Type B pancreatic cell (in vitro differentiated cells): ENCODE results near the gene NOP53. TPM values are rescaled to one million over a fixed set of nuclear protein-coding genes. Genes with fewer than 3 reads are reported as not detected.
"Not testable (repeated sequence)": the region's sequence is repeated elsewhere in the genome, so short reads cannot be mapped to it uniquely, and the experiment has no call there.

ENCODE experiments used
- DNase-seq: peaks from one replicate; pipeline ENCODE4 v3.0.0; 2021; ENCODE audit warnings: mixed read lengths; ENCODE audit not compliant: unreplicated experiment; ENCODE audit errors: extremely low spot score
- H3K27ac Mint-ChIP-seq: 2 replicates; pipeline ENCODE4 v1.8.0; 2021; ENCODE audit warnings: mild to moderate bottlenecking, mixed read lengths
- H3K27me3 Mint-ChIP-seq: 2 replicates; pipeline ENCODE4 v1.8.0; 2021; ENCODE audit warnings: mixed read lengths
- H3K36me3 Mint-ChIP-seq: 2 replicates; pipeline ENCODE4 v1.8.0; 2021; ENCODE audit warnings: mixed read lengths
- H3K4me1 Mint-ChIP-seq: one replicate; pipeline ENCODE4 v1.8.0; 2021; ENCODE audit warnings: mixed read lengths; ENCODE audit not compliant: unreplicated experiment
- H3K4me3 Mint-ChIP-seq: 2 replicates; pipeline ENCODE4 v1.8.0; 2021; ENCODE audit warnings: mild to moderate bottlenecking, mixed read lengths
- H3K9me3 Mint-ChIP-seq: 2 replicates; pipeline ENCODE4 v1.8.0; 2021; ENCODE audit warnings: mixed read lengths
- CTCF ChIP-seq: fragments of 200-600 bp; sonication (generic); conservative IDR thresholded peaks from 2 replicates; pipeline ENCODE4 v1.5.0; 2021; ENCODE audit warnings: antibody characterized with exemption, mild to moderate bottlenecking
- total RNA-seq: library from RNA; stranded (reverse); gene quantifications from 2 replicates; pipeline ENCODE4 v1.2.1, GENCODE V29; 2021; ENCODE audit warnings: low replicate concordance

Gene NOP53
- total RNA-seq, 1 donor from 2014 or later, result 274 TPM

- DNase-seq, result no peak
- H3K27ac Mint-ChIP-seq, result no peak overlapping the region
- H3K36me3 Mint-ChIP-seq, result no peaks in the 10 kb centered on the region
- peaks cover 31% of the 10 kb centered on the region for H3K27me3 Mint-ChIP-seq
- no peak overlapping the region for H3K4me3 Mint-ChIP-seq
- H3K9me3 Mint-ChIP-seq, result no peaks in the 10 kb centered on the region
- peaks cover 11% of the 10 kb centered on the region for H3K4me1 Mint-ChIP-seq
- TF ChIP-seq CTCF, result no peak
Observed at GRCh38 chr19:47730910-47731309, 14.4 kb upstream of the NOP53 start.

DNA sequence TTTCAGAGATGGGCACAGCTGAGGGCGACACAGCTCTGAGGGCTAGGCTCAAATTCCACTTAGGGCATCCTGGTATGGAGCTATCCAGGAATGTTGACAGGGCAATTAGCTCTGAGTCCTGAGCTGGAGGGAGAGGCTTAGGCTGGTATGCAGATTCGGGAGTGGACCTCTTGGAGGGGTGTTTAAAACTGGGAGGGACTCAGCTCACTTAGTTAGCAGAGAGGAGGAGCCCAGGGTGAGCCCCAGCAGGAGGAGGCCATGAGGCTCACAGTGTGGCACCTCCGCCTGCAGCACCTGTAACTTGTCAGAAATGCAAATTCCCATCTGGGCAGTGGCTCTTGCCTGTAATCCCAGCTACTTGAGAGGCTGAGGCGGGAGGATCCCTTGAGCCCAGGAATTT, 10.2 kb upstream of the NOP53 start:
- Mint-ChIP-seq H3K4me1 (no peaks in the 10 kb centered on the region), H3K27me3 (peaks cover 15% of the 10 kb centered on the region), H3K27ac (no peak overlapping the region), H3K36me3 (no peaks in the 10 kb centered on the region), H3K4me3 (no peak overlapping the region), H3K9me3 (no peaks in the 10 kb centered on the region)
- TF ChIP-seq CTCF, result no peak
- DNase-seq, result no peak

- peaks cover 8% of the 10 kb centered on the region for H3K36me3 Mint-ChIP-seq
- H3K4me1 Mint-ChIP-seq, result peaks cover 9% of the 10 kb centered on the region
- H3K9me3 Mint-ChIP-seq, result no peaks in the 10 kb centered on the region
- DNase-seq, result no peak
- H3K4me3 Mint-ChIP-seq, result no peak overlapping the region
- H3K27ac Mint-ChIP-seq, result no peak overlapping the region
- TF ChIP-seq CTCF, result no peak
- peaks cover 10% of the 10 kb centered on the region for H3K27me3 Mint-ChIP-seq
Observed at GRCh38 chr19:47740866-47741519, 4.4 kb upstream of the NOP53 start.

DNA sequence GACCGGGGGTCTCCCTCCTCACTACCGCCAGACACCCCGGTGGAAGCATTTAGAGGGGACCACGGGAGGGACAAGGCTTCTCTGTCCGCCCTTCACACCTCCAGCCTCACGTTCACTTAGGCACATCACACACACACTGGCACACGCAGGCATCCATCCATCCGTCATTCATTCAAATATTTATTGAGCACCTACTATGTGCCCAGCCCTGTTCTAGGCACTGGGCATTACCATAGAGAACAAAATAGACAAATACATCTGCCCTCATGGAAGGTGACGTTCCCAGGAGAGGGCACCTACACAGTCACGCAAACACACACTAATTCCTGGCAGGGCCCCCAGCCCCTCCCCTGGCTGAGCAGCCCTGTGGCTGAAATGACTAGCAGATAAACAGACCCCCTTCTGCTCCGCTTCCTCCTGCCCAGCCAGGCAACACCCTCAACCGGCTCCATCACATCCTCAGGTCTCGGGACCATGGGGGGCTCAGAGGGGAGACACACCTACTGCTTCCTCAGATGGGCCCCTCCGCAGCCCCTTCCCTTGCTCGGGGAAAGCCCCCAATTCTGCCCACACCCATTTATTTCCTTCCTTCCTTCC, 3.7 kb upstream of the NOP53 start:
- TF ChIP-seq CTCF, result no peak
- Mint-ChIP-seq H3K9me3 (no peaks in the 10 kb centered on the region), H3K27me3 (peaks cover 10% of the 10 kb centered on the region), H3K4me1 (peaks cover 9% of the 10 kb centered on the region), H3K36me3 (peaks cover 8% of the 10 kb centered on the region), H3K4me3 (peak overlapping the region; percentile 20), H3K27ac (no peak overlapping the region)
- no peak for DNase-seq

GRCh38 chr19:47742634-47743033, 2.7 kb upstream of the NOP53 start:
- H3K4me1 Mint-ChIP-seq, result peaks cover 9% of the 10 kb centered on the region
- no peak for DNase-seq
- H3K27me3 Mint-ChIP-seq, result peaks cover 10% of the 10 kb centered on the region

GRCh38 chr19:47746129-47746528, 783 bp downstream of the NOP53 start:
- H3K27ac Mint-ChIP-seq, result peak overlapping the region; percentile 100
- H3K36me3 Mint-ChIP-seq, result peaks cover 16% of the 10 kb centered on the region
- not testable (repeated sequence) for H3K9me3 Mint-ChIP-seq, DNase-seq, H3K27me3 Mint-ChIP-seq, H3K4me1 Mint-ChIP-seq
- peak overlapping the region; percentile 99 for H3K4me3 Mint-ChIP-seq

More at GRCh38 chr19:47742634-47743033, 2.7 kb upstream of the NOP53 start:
- H3K4me3 Mint-ChIP-seq, result peak overlapping the region; percentile 31
- no peak overlapping the region for H3K27ac Mint-ChIP-seq
- no peak for TF ChIP-seq CTCF
- no peaks in the 10 kb centered on the region for H3K9me3 Mint-ChIP-seq
- peaks cover 8% of the 10 kb centered on the region for H3K36me3 Mint-ChIP-seq
